H54 (cell line): ENCODE data around the gene HSD17B12.

Experiments used
- DNase-seq: peaks from one replicate; pipeline ENCODE4 v3.0.0; 2011; ENCODE audit warnings: low spot score, mixed read lengths; ENCODE audit not compliant: insufficient read length
- FAIRE-seq: peaks from 3 replicates; lab custom pipeline; 2011; peaks lifted over from hg19 to GRCh38; lab: Jason Lieb, UNC
- POLR2A ChIP-seq: IDR thresholded peaks from 2 replicates; pipeline ENCODE4 v1.6.1; 2011; ENCODE audit warnings: low read depth, mild to moderate bottlenecking, low read length

Gene HSD17B12

GRCh38 chr11:43823851-43824250, 143.3 kb downstream of the HSD17B12 start:
- DNase-seq: no peak
- no peak for FAIRE-seq
- no peak for TF ChIP-seq POLR2A

GRCh38 chr11:43825217-43825816, 144.8 kb downstream of the HSD17B12 start:
- FAIRE-seq: peak; percentile 87
- no peak for TF ChIP-seq POLR2A
- DNase-seq: peak; percentile 14

DNA sequence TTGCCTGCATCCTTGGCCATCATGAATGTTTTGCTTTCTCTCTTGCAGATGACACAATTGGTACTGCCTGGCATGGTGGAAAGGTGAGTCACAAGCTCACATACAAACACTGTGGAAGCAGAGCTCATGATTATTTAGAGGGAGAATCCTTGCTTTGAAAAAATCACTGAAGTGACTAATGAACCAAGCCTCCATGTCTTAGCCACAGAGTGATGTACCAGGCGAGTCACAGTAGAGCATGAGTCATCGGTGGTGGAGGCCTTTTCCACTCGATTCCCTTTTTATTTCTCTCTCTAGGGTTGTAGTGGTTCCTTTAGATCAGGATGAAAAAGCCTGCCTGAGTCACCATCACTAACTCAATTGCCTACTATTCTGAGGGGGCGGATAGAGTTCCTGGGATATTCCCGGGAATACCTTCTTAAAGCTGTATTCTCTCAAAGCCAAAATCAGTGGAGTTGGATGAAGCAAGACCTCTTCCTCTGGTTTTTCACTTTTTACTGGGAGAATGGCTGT, 150.4 kb downstream of the HSD17B12 start:
- peak; percentile 100 for FAIRE-seq
- DNase-seq: peak; percentile 57
- no peak for TF ChIP-seq POLR2A

- TF ChIP-seq POLR2A: no peak
- peak; percentile 90 for FAIRE-seq
- no peak for DNase-seq
Measured at GRCh38 chr11:43832536-43832935, 152.0 kb downstream of the HSD17B12 start.

DNA sequence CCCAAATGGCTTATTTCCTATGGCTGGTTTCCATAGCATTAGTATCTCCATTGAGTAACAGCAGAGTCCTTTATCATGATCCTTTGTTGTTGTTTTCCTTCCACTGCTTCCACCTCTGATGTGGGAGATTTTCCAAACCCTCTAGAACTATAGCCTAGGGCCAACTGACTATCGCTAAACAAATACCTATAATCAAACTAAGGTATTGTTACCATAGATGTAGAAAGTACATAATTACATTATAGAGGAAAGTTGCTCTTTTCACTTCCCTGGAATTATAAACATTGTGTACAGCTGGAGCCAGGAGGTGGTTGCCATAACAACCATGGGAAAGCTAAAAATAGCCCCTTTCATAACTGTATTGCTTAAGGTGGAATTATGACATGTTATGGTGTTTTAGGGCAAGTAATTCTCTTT, 153.1 kb downstream of the HSD17B12 start:
- peak; percentile 52 for FAIRE-seq
- no peak for DNase-seq
- no peak for TF ChIP-seq POLR2A

GRCh38 chr11:43834286-43834685, 153.7 kb downstream of the HSD17B12 start:
- no peak for TF ChIP-seq POLR2A
- no peak for DNase-seq
- no peak for FAIRE-seq

DNA sequence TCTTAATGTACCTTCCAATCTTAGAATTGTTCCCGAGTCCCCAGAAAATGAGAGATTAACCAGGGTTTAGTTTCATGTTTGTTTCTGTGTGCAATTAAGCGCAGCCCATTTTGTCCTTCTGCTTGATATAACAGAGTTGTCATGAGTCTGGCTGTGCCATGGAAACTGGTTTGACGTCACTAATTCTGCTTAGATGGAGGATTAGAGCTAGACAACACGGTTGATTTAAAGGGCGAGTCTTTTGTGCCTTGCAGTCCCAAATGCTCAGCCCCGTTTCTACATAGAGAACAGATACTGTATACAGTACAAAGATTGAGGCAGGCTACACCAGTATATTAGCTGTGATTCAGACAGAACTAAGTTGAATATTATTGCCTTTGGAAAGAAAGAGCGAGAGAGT, 154.6 kb downstream of the HSD17B12 start:
- no peak for TF ChIP-seq POLR2A
- no peak for DNase-seq
- FAIRE-seq: no peak

GRCh38 chr11:43837879-43838278, 157.3 kb downstream of the HSD17B12 start:
- FAIRE-seq (no peak), DNase-seq (no peak)
- no peak for TF ChIP-seq POLR2A

- FAIRE-seq: no peak
- no peak for TF ChIP-seq POLR2A
- DNase-seq: no peak
Measured at GRCh38 chr11:43842021-43842420, 161.5 kb downstream of the HSD17B12 start.

GRCh38 chr11:43845816-43846215, 165.3 kb downstream of the HSD17B12 start:
- no peak for DNase-seq
- no peak for FAIRE-seq
- no peak for TF ChIP-seq POLR2A

DNA sequence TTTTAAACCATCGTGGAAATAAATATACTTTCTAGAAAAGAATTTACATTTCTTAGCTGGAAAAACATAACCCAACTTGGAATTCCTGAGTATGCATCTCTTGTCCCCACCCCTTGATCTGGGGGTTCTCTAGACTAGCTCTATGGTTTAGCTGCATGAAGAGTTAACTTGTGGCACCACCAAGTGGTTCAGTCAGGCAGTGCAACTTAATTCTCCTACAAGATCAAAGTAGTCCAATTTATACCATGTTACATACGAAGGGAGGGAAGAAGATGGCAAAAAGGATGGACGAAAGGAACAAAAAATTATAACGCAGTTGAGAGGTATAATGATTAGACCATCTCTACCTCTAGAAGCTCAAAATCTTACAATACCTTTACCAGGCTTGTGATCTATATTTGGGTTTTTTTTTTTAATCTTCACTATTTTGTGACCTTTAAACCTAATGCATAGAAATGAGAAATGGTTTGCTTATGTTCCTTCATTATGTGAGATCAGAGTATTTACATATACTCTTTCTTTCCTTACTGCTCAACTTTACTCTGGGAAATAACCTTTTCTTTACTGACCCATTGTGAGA, 171.6 kb downstream of the HSD17B12 start:
- no peak for TF ChIP-seq POLR2A
- peak; percentile 99 for FAIRE-seq
- peak; percentile 45 for DNase-seq

- no peak for TF ChIP-seq POLR2A
- FAIRE-seq (no peak), DNase-seq (no peak)
Measured at GRCh38 chr11:43853781-43854180, 173.2 kb downstream of the HSD17B12 start.

GRCh38 chr11:43856993-43857392, 176.5 kb downstream of the HSD17B12 start:
- DNase-seq: no peak
- no peak for FAIRE-seq
- no peak for TF ChIP-seq POLR2A

DNA sequence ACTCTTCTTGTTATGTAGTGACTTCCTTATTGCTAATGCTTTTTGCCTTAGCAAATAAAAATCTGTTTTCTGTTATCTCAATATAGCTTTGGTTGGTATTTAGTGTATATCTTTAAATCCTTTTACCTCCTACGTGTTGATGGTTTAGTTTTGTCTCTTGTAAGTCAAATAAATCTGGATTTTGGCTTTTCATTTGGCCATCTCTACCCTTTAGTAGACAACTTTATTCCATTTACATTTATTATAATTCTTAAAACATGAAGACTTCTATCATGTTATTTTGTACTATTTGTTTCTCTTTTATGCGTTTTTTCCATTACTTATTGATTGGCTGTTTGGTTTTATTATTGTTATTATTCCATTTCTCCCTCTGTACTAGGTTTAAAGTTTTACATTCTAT, 180.6 kb downstream of the HSD17B12 start:
- FAIRE-seq: no peak
- TF ChIP-seq POLR2A: no peak

GRCh38 chr11:43866520-43866919, 186.0 kb downstream of the HSD17B12 start:
- no peak for TF ChIP-seq POLR2A
- no peak for DNase-seq
- FAIRE-seq: no peak

More for the DNA sequence above, 180.6 kb downstream of the HSD17B12 start:
- DNase-seq: no peak

DNA sequence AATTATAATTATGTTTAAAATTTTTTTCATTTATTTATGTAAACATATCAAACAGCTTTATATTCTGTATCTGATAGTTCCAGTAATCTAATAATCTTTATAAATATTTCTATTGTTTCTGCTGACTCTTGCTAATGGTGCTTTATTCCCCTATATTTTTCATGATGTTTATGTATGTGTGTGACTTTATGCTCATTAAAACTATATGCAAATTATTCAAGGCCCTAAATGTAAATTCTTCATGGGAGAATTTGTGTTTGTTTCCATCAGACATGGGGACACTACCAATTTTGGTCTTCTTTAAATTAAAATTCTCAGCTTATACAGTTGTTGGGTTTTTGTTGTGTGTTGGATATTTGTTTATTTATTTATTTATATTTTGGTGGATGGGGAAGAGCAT, 186.4 kb downstream of the HSD17B12 start:
- FAIRE-seq (no peak), DNase-seq (no peak)
- no peak for TF ChIP-seq POLR2A
